H9 (cell line): ENCODE data around the gene KRTAP1-1. TPM values are rescaled to one million over a fixed set of nuclear protein-coding genes. Genes with fewer than 3 reads are reported as not detected.

Experiments
- DNase-seq: peaks from one replicate; pipeline ENCODE4 v3.0.0-alpha.2; 2017
- H2AFZ ChIP-seq: one replicate; pipeline ENCODE4 v1.6.1; 2013; ENCODE audit warnings: mild to moderate bottlenecking, low read length, control low read depth, moderate library complexity
- H2AK5ac ChIP-seq: 2 replicates; pipeline ENCODE4 v1.6.1; 2013; ENCODE audit warnings: low read length, control low read depth, mixed read lengths; ENCODE audit not compliant: insufficient read length
- H2BK120ac ChIP-seq: one replicate; pipeline ENCODE4 v1.6.1; 2013; ENCODE audit warnings: low read depth, mild to moderate bottlenecking, low read length, control low read depth, inconsistent platforms; ENCODE audit not compliant: poor library complexity, severe bottlenecking
- H2BK12ac ChIP-seq: 2 replicates; pipeline ENCODE4 v1.6.1; 2013; ENCODE audit warnings: low read length, control low read depth, mixed read lengths, low read depth; ENCODE audit not compliant: insufficient read length
- H2BK15ac ChIP-seq: 2 replicates; pipeline ENCODE4 v1.6.1; 2013; ENCODE audit warnings: low read depth, low read length, control low read depth
- H2BK20ac ChIP-seq: one replicate; pipeline ENCODE4 v1.6.1; 2013; ENCODE audit warnings: low read depth, mild to moderate bottlenecking, low read length, control low read depth, inconsistent platforms; ENCODE audit not compliant: poor library complexity, severe bottlenecking
- H2BK5ac ChIP-seq: 2 replicates; pipeline ENCODE4 v1.6.1; 2013; ENCODE audit warnings: low read length, control low read depth, mixed read lengths; ENCODE audit not compliant: insufficient read length
- H3K14ac ChIP-seq: 2 replicates; pipeline ENCODE4 v1.6.1; 2013; ENCODE audit warnings: low read length, control low read depth; ENCODE audit not compliant: insufficient read depth
- H3K18ac ChIP-seq: 2 replicates; pipeline ENCODE4 v1.6.1; 2013; ENCODE audit warnings: low read depth, mild to moderate bottlenecking, mixed read lengths, low read length, control low read depth; ENCODE audit not compliant: insufficient read length
- H3K23ac ChIP-seq: 2 replicates; pipeline ENCODE4 v1.6.1; 2013; ENCODE audit warnings: low read length, control low read depth, mixed read lengths, low read depth; ENCODE audit not compliant: insufficient read length
- H3K23me2 ChIP-seq: 2 replicates; pipeline ENCODE4 v1.6.1; 2013; ENCODE audit warnings: low read depth, mild to moderate bottlenecking, mixed read lengths, low read length, control low read depth; ENCODE audit not compliant: insufficient read length, poor library complexity, severe bottlenecking
- H3K27ac ChIP-seq: 2 replicates; pipeline ENCODE4 v1.5.1; 2013; ENCODE audit warnings: low read length, control low read depth, mixed read lengths, low read depth; ENCODE audit not compliant: insufficient read length
- H3K27me3 ChIP-seq: 2 replicates; pipeline ENCODE4 v1.6.1; 2013; ENCODE audit warnings: low read length, control low read depth, inconsistent platforms; ENCODE audit not compliant: insufficient read depth
- H3K4ac ChIP-seq: 2 replicates; pipeline ENCODE4 v1.6.1; 2013; ENCODE audit warnings: low read depth, mild to moderate bottlenecking, control low read depth, inconsistent platforms, low read length, moderate library complexity
- H3K4me1 ChIP-seq: 2 replicates; pipeline ENCODE4 v1.6.1; 2013; ENCODE audit warnings: low read length, control low read depth, inconsistent platforms; ENCODE audit not compliant: insufficient read depth
- H3K4me2 ChIP-seq: 2 replicates; pipeline ENCODE4 v1.6.1; 2013; ENCODE audit warnings: low read length, control low read depth, mixed read lengths; ENCODE audit not compliant: insufficient read length, insufficient read depth
- H3K56ac ChIP-seq: 2 replicates; pipeline ENCODE4 v1.6.1; 2013; ENCODE audit warnings: low read depth, mild to moderate bottlenecking, mixed read lengths, low read length, control low read depth; ENCODE audit not compliant: insufficient read length
- H3K79me1 ChIP-seq: 2 replicates; pipeline ENCODE4 v1.6.1; 2013; ENCODE audit warnings: low read depth, mild to moderate bottlenecking, moderate library complexity, low read length, control low read depth, inconsistent platforms; ENCODE audit not compliant: insufficient read depth, poor library complexity, severe bottlenecking
- H3K79me2 ChIP-seq: 2 replicates; pipeline ENCODE4 v1.6.1; 2013; ENCODE audit warnings: low read length, control low read depth, inconsistent platforms; ENCODE audit not compliant: insufficient read depth
- H3K9ac ChIP-seq: 2 replicates; pipeline ENCODE4 v1.6.1; 2013; ENCODE audit warnings: low read length, control low read depth, mixed read lengths; ENCODE audit not compliant: insufficient read length; ENCODE audit errors: extremely low read depth
- H3K9me3 ChIP-seq: one replicate; pipeline ENCODE4 v1.6.1; 2013; ENCODE audit warnings: low read depth, low read length, inconsistent platforms; ENCODE audit not compliant: control insufficient read depth
- H3T11ph ChIP-seq: one replicate; pipeline ENCODE4 v1.6.1; 2013; ENCODE audit warnings: mild to moderate bottlenecking, low read length, control low read depth, inconsistent platforms
- H4K20me1 ChIP-seq: one replicate; pipeline ENCODE4 v1.6.1; 2013; ENCODE audit not compliant: control insufficient read depth, insufficient read length, insufficient read depth
- H4K5ac ChIP-seq: 2 replicates; pipeline ENCODE4 v1.6.1; 2013; ENCODE audit warnings: low read depth, mild to moderate bottlenecking, mixed read lengths, low read length, control low read depth; ENCODE audit not compliant: insufficient read length
- H4K8ac ChIP-seq: replicated peaks from 2 replicates; pipeline ENCODE4 v1.6.1; 2013; ENCODE audit warnings: low read length, control low read depth, mixed read lengths, low read depth; ENCODE audit not compliant: insufficient read length
- H4K91ac ChIP-seq: 2 replicates; pipeline ENCODE4 v1.6.1; 2013; ENCODE audit warnings: low read depth, mild to moderate bottlenecking, moderate library complexity, mixed read lengths, low read length, control low read depth; ENCODE audit not compliant: insufficient read length
- H3K27ac Mint-ChIP-seq, 3 experiments: 2 replicates in 2 of 3; 3 replicates in 1 of 3; pipeline ENCODE4 v1.8.0; 2020 to 2021; ENCODE audit warnings: mixed read lengths in 3 of 3, mild to moderate bottlenecking in 1 of 3, moderate library complexity in 1 of 3
- H3K27me3 Mint-ChIP-seq: 2 replicates; pipeline ENCODE4 v1.8.0; 2021; ENCODE audit warnings: low read depth, mild to moderate bottlenecking, moderate library complexity, mixed read lengths
- H3K36me3 Mint-ChIP-seq, 3 experiments: 2 replicates in 2 of 3; 3 replicates in 1 of 3; pipeline ENCODE4 v1.8.0; 2020 to 2021; ENCODE audit warnings: low read depth in 3 of 3, mixed read lengths in 3 of 3; ENCODE audit not compliant: insufficient read depth in 1 of 3
- H3K4me1 Mint-ChIP-seq, 2 experiments: 2 replicates each; pipeline ENCODE4 v1.8.0; 2020; ENCODE audit warnings: mixed read lengths in 2 of 2
- H3K4me3 Mint-ChIP-seq, 2 experiments: 2 replicates in 1 of 2; 3 replicates in 1 of 2; pipeline ENCODE4 v1.8.0; 2020 to 2021; ENCODE audit warnings: mild to moderate bottlenecking in 2 of 2, mixed read lengths in 2 of 2, moderate library complexity in 1 of 2
- H3K9me3 Mint-ChIP-seq, 2 experiments: 2 replicates in 1 of 2; 3 replicates in 1 of 2; pipeline ENCODE4 v1.8.0; 2020; ENCODE audit warnings: mild to moderate bottlenecking in 2 of 2, mixed read lengths in 2 of 2, moderate library complexity in 1 of 2
- CTCF ChIP-seq: fragments of 200-600 bp; sonication (generic); conservative IDR thresholded peaks from 3 replicates; pipeline ENCODE4 v1.8.0; 2021; ENCODE audit warnings: antibody characterized with exemption, mild to moderate bottlenecking
- WGBS: extraction: QIAGEN DNeasy Blood & Tissue Kit; methylation state at CpG from one replicate; pipeline ENCODE4 v1.1.7; 2013; ENCODE audit warnings: missing lambda C conversion rate, low lambda C conversion rate, mixed read lengths; ENCODE audit not compliant: insufficient read length; ENCODE audit errors: extremely low coverage; 5-methylcytosine and 5-hydroxymethylcytosine counted together
- total RNA-seq: library from RNA; stranded (reverse); gene quantifications from 2 replicates; pipeline ENCODE4 v1.2.1, GENCODE V29; 2021

KRTAP1-1 gene
- total RNA-seq, 1 experiment from 2014 or later: not detected

DNA sequence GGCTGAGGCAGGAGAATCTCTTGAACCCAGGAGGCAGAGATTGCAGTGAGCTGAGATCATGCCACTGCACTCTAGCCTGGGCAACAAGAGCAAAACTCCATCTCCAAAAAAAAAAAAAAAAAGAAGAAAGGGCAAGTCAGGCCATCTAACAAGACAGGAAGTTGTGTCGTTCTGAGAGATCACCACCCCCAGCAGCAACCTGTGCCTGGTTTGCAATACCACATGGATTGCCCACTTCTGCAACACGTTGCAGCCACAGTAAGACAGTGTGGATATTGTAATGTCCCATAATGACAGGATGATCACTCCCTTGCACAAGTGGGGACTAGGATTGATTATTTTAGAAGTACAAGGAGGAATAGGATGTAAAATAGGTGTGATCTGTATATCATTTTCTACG is 27.8 kb upstream of the KRTAP1-1 start:
- Histone ChIP-seq H3K27ac (no peak overlapping the region), H3K23ac (no peak overlapping the region), H2BK5ac (no peak overlapping the region), H2BK120ac (no peak overlapping the region), H3K79me1 (no peaks in the 10 kb centered on the region), H4K91ac (no peak overlapping the region), H4K20me1 (no peaks in the 10 kb centered on the region), H3K4me1 (no peaks in the 10 kb centered on the region), H3K27me3 (no peaks in the 10 kb centered on the region), H2AK5ac (no peak overlapping the region), H4K5ac (no peak overlapping the region), H3K18ac (no peak overlapping the region), H4K8ac (no peak overlapping the region), H3K56ac (no peak overlapping the region), H3K9ac (no peak overlapping the region), H3K4ac (no peak overlapping the region), H2BK20ac (no peak overlapping the region), H3K9me3 (no peaks in the 10 kb centered on the region), H2AFZ (no peak overlapping the region), H2BK15ac (no peak overlapping the region), H3K79me2 (no peaks in the 10 kb centered on the region), H3K23me2 (no peaks in the 10 kb centered on the region), H2BK12ac (no peak overlapping the region), H3K14ac (no peak overlapping the region), H3T11ph (no peak overlapping the region), H3K4me2 (no peak overlapping the region)
- Mint-ChIP-seq H3K36me3 (no peaks in the 10 kb centered on the region), H3K4me1 (0 out of 4 replicates have a peak, but pooled peaks cover 0 to 5% of the 10 kb centered on the region in 2 experiments), H3K4me3 (no peak overlapping the region), H3K27me3 (no peaks in the 10 kb centered on the region), H3K27ac (no peak overlapping the region; a peak in 1 of 7 replicates), H3K9me3 (no peaks in the 10 kb centered on the region)
- DNase-seq: no peak
- WGBS: no CpG with 5 or more reads among the region's 3 CpGs
- TF ChIP-seq CTCF: no peak
